HUES6 (cell line): ENCODE results near the gene AP2M1.
"Not testable (repeated sequence)": the region's sequence is repeated elsewhere in the genome, so short reads cannot be mapped to it uniquely, and the experiment has no call there.

Experiments used
- H3K27ac ChIP-seq: 2 replicates; pipeline ENCODE4 v1.7.0; 2013; ENCODE audit warnings: low read depth, mild to moderate bottlenecking, low read length, inconsistent platforms
- H3K27me3 ChIP-seq: 2 replicates; pipeline ENCODE4 v1.6.1; 2013; ENCODE audit warnings: low read length; ENCODE audit not compliant: control insufficient read depth, insufficient read depth
- H3K36me3 ChIP-seq: 2 replicates; pipeline ENCODE4 v1.6.1; 2013; ENCODE audit warnings: low read length; ENCODE audit not compliant: control insufficient read depth, insufficient read depth
- H3K4me1 ChIP-seq: 2 replicates; pipeline ENCODE4 v1.6.1; 2013; ENCODE audit warnings: low read length; ENCODE audit not compliant: control insufficient read depth, insufficient read depth
- H3K4me3 ChIP-seq: 2 replicates; pipeline ENCODE4 v1.5.1; 2013; ENCODE audit warnings: low read depth, low read length
- H3K9ac ChIP-seq: one replicate; pipeline ENCODE4 v1.6.1; 2013; ENCODE audit warnings: mild to moderate bottlenecking, low read length
- H3K9me3 ChIP-seq: 2 replicates; pipeline ENCODE4 v1.6.1; 2013; ENCODE audit warnings: low read depth, low read length; ENCODE audit not compliant: control insufficient read depth, insufficient read depth

The AP2M1 gene

GRCh38 chr3:184157206-184157605 lies 17.4 kb upstream of the AP2M1 start:
- H3K4me3 ChIP-seq = peak overlapping the region; percentile 100
- H3K27me3 ChIP-seq = no peaks in the 10 kb centered on the region
- H3K4me1 ChIP-seq = peaks cover 11% of the 10 kb centered on the region; the same call in 1 of the 2 replicates
- 0 out of 2 replicates have a peak overlapping the region, but pooled peaks have one; percentile 29 for H3K27ac ChIP-seq
- peaks cover 5% of the 10 kb centered on the region; the same call in 1 of the 2 replicates for H3K36me3 ChIP-seq
- H3K9ac ChIP-seq = peak overlapping the region; percentile 95
- no peaks in the 10 kb centered on the region for H3K9me3 ChIP-seq

- Histone ChIP-seq H3K36me3 (peaks cover 10% of the 10 kb centered on the region), H3K27ac (no peak overlapping the region), H3K27me3 (no peaks in the 10 kb centered on the region), H3K4me3 (no peak overlapping the region), H3K9me3 (no peaks in the 10 kb centered on the region), H3K4me1 (peaks cover 11% of the 10 kb centered on the region; the same call in 1 of the 2 replicates), H3K9ac (no peak overlapping the region)
Observed at GRCh38 chr3:184158404-184158803, 16.3 kb upstream of the AP2M1 start.

GRCh38 chr3:184160456-184160855 lies 14.2 kb upstream of the AP2M1 start:
- Histone ChIP-seq H3K4me1 (peaks cover 11% of the 10 kb centered on the region; the same call in 1 of the 2 replicates), H3K36me3 (peaks cover 31% of the 10 kb centered on the region), H3K27me3 (no peaks in the 10 kb centered on the region), H3K9me3 (no peaks in the 10 kb centered on the region), H3K9ac (no peak overlapping the region), H3K27ac (no peak overlapping the region), H3K4me3 (no peak overlapping the region)

- H3K9me3 ChIP-seq, H3K9ac ChIP-seq, H3K27me3 ChIP-seq, H3K4me3 ChIP-seq, H3K4me1 ChIP-seq, H3K27ac ChIP-seq: not testable (repeated sequence)
- peaks cover 53% of the 10 kb centered on the region for H3K36me3 ChIP-seq
Observed at GRCh38 chr3:184162571-184163070, 12.0 kb upstream of the AP2M1 start.

- no peaks in the 10 kb centered on the region for H3K4me1 ChIP-seq
- H3K27ac ChIP-seq = no peak overlapping the region
- no peaks in the 10 kb centered on the region for H3K27me3 ChIP-seq
- no peak overlapping the region for H3K9ac ChIP-seq
- H3K4me3 ChIP-seq = no peak overlapping the region
- H3K36me3 ChIP-seq = peaks cover 70% of the 10 kb centered on the region
- no peaks in the 10 kb centered on the region for H3K9me3 ChIP-seq
Observed at GRCh38 chr3:184164648-184165330, 9.9 kb upstream of the AP2M1 start.

GRCh38 chr3:184165543-184165942 lies 9.1 kb upstream of the AP2M1 start:
- H3K36me3 ChIP-seq = peaks cover 72% of the 10 kb centered on the region
- no peak overlapping the region for H3K27ac ChIP-seq
- no peaks in the 10 kb centered on the region for H3K27me3 ChIP-seq
- no peak overlapping the region for H3K4me3 ChIP-seq
- H3K9me3 ChIP-seq = no peaks in the 10 kb centered on the region
- H3K9ac ChIP-seq = no peak overlapping the region
- no peaks in the 10 kb centered on the region for H3K4me1 ChIP-seq

GRCh38 chr3:184166671-184167070 lies 8.0 kb upstream of the AP2M1 start:
- no peaks in the 10 kb centered on the region for H3K9me3 ChIP-seq
- H3K36me3 ChIP-seq = peaks cover 82% of the 10 kb centered on the region
- peaks cover 7% of the 10 kb centered on the region; the same call in 1 of the 2 replicates for H3K4me1 ChIP-seq
- H3K4me3 ChIP-seq = no peak overlapping the region
- H3K27ac ChIP-seq = no peak overlapping the region
- H3K9ac ChIP-seq = no peak overlapping the region
- H3K27me3 ChIP-seq = no peaks in the 10 kb centered on the region

- no peak overlapping the region for H3K9ac ChIP-seq
- H3K4me1 ChIP-seq = peaks cover 7% of the 10 kb centered on the region; the same call in 1 of the 2 replicates
- no peak overlapping the region for H3K4me3 ChIP-seq
- no peaks in the 10 kb centered on the region for H3K9me3 ChIP-seq
- H3K27me3 ChIP-seq = no peaks in the 10 kb centered on the region
- H3K27ac ChIP-seq = no peak overlapping the region
- peaks cover 90% of the 10 kb centered on the region for H3K36me3 ChIP-seq
Observed at GRCh38 chr3:184167786-184168185, 6.9 kb upstream of the AP2M1 start.

- Histone ChIP-seq H3K27ac (no peak overlapping the region), H3K36me3 (peaks cover 88% of the 10 kb centered on the region)
Observed at GRCh38 chr3:184168363-184169120, 6.1 kb upstream of the AP2M1 start.

GRCh38 chr3:184169896-184170875 lies 4.5 kb upstream of the AP2M1 start:
- Histone ChIP-seq H3K9me3 (no peaks in the 10 kb centered on the region), H3K9ac (no peak overlapping the region), H3K27ac (0 out of 2 replicates have a peak overlapping the region, but pooled peaks have one; percentile 22), H3K4me3 (no peak overlapping the region), H3K27me3 (no peaks in the 10 kb centered on the region), H3K36me3 (peaks cover 72% of the 10 kb centered on the region), H3K4me1 (peaks cover 7% of the 10 kb centered on the region; the same call in 1 of the 2 replicates)

More at GRCh38 chr3:184168363-184169120, 6.1 kb upstream of the AP2M1 start:
- H3K4me1 ChIP-seq = peaks cover 7% of the 10 kb centered on the region; the same call in 1 of the 2 replicates
- no peak overlapping the region for H3K9ac ChIP-seq
- no peaks in the 10 kb centered on the region for H3K9me3 ChIP-seq
- no peak overlapping the region for H3K4me3 ChIP-seq
- no peaks in the 10 kb centered on the region for H3K27me3 ChIP-seq
